Tibial nerve (tissue), 4 donors: ENCODE measurements around the gene SDR42E2.

Experiments used
- CTCF ChIP-seq, 5 experiments: fragments of 200-600 bp in 3 of 5; fragments of 450-650 bp in 2 of 5; sonication (generic) in 3 of 5; IDR thresholded peaks; one replicate each; pipeline ENCODE4 v1.5.1; 2016 to 2019; ENCODE audit warnings: antibody characterized with exemption in 5 of 5, mild to moderate bottlenecking in 3 of 5, moderate library complexity in 2 of 5
- EP300 ChIP-seq, 2 donors: sonication (generic); formaldehyde crosslinking; IDR thresholded peaks; one replicate each; pipeline ENCODE4 v1.6.1; 2017; ENCODE audit warnings: antibody characterized with exemption in 2 of 2, mild to moderate bottlenecking in 1 of 2
- POLR2A ChIP-seq, 2 donors: fragments of 450-650 bp; IDR thresholded peaks; one replicate each; pipeline ENCODE4 v1.6.1; 2017; ENCODE audit warnings: antibody characterized with exemption in 2 of 2, mild to moderate bottlenecking in 2 of 2, moderate library complexity in 2 of 2

- TF ChIP-seq CTCF (IDR thresholded peaks at IDR 0.05) = no peak
- TF ChIP-seq POLR2A (IDR thresholded peaks at IDR 0.05) = no peak
- peak; percentile 18 to 80 for TF ChIP-seq EP300 (IDR thresholded peaks at IDR 0.05)
These were observed 77.9 kb downstream of the SDR42E2 start for GRCh38 chr16:22240023-22240710.
